ENCODE data around the gene STRA6.

DNA sequence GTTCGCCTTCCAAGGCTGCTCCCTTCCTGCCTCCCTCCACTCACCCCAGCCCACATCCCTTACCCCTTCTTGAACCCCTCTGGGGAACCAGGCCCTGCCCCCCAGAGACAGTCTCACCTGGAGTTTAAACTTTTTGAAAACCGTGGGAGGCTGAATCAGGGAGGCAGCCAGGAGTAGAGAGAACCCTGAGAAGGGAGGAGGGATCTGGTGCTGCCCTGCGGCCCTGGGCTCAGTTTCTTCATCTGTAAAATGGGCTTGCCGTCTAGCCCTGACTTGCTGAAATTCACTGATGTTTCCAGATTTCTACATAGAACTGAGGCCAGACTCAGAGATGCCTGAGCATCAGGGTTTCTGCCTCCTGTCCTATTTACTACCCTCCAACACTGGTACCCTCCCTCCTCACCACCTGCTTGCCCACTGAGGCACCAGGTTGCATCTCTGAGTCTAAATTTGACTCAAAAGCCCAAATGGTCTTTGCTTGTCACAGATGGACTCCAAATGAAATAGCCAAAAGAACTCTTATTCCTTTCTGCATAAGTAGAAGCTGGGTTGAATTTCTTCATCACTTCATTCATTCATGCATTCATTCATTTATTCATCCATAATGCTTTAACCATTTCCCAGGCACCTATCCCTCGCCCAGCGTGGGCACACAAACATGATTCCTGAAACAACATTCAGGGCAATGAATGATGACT lies 11.9 kb upstream of the STRA6 start:
- TF ChIP-seq, protein P1, sequence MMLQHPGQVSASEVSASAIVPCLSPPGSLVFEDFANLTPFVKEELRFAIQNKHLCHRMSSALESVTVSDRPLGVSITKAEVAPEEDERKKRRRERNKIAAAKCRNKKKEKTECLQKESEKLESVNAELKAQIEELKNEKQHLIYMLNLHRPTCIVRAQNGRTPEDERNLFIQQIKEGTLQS (IDR thresholded peaks at IDR 0.05) = no peak
- no peak for TF ChIP-seq ZFX (IDR thresholded peaks at IDR 0.05)
- no peak for TF ChIP-seq POLR2AphosphoS5 (IDR thresholded peaks at IDR 0.05; ENCODE audit: low read depth, low read length)
- no peak for TF ChIP-seq POLR2A (IDR thresholded peaks at IDR 0.05; ENCODE audit: borderline replicate concordance, extremely low read depth, insufficient read depth, insufficient read length)
- TF ChIP-seq CBX3 (IDR thresholded peaks at IDR 0.05; ENCODE audit: low read depth) = no peak
- TF ChIP-seq, protein P2, sequence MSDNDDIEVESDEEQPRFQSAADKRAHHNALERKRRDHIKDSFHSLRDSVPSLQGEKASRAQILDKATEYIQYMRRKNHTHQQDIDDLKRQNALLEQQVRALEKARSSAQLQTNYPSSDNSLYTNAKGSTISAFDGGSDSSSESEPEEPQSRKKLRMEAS (IDR thresholded peaks at IDR 0.05) = no peak
- TF ChIP-seq TCF7L2 (IDR thresholded peaks at IDR 0.05; ENCODE audit: borderline replicate concordance, extremely low read depth, insufficient read depth, insufficient read length) = no peak
- no peak for TF ChIP-seq EZH2phosphoT487 (IDR thresholded peaks at IDR 0.05; ENCODE audit: borderline replicate concordance)
- TF ChIP-seq, protein P3, sequence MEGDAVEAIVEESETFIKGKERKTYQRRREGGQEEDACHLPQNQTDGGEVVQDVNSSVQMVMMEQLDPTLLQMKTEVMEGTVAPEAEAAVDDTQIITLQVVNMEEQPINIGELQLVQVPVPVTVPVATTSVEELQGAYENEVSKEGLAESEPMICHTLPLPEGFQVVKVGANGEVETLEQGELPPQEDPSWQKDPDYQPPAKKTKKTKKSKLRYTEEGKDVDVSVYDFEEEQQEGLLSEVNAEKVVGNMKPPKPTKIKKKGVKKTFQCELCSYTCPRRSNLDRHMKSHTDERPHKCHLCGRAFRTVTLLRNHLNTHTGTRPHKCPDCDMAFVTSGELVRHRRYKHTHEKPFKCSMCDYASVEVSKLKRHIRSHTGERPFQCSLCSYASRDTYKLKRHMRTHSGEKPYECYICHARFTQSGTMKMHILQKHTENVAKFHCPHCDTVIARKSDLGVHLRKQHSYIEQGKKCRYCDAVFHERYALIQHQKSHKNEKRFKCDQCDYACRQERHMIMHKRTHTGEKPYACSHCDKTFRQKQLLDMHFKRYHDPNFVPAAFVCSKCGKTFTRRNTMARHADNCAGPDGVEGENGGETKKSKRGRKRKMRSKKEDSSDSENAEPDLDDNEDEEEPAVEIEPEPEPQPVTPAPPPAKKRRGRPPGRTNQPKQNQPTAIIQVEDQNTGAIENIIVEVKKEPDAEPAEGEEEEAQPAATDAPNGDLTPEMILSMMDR (IDR thresholded peaks at IDR 0.05 in 2 of 3, conservative IDR thresholded peaks at IDR 0.05 in 1 of 3; ENCODE audit: borderline replicate concordance in 1 of 3, insufficient read depth in 1 of 3, low read depth in 2 of 3, low read length in 2 of 3) = no peak
- TF ChIP-seq SIN3A (IDR thresholded peaks at IDR 0.05; ENCODE audit: low read depth) = no peak
- no peak for TF ChIP-seq SP1 (IDR thresholded peaks at IDR 0.05; ENCODE audit: low read depth)
- TF ChIP-seq SRF (IDR thresholded peaks at IDR 0.05; ENCODE audit: low read depth) = no peak

Data from HCT116 (cell line).